Esophagus squamous epithelium (tissue), 4 donors: ENCODE measurements around the gene CCBE1.

Source experiments
- CTCF ChIP-seq, 6 experiments: fragments of 450-650 bp in 4 of 6; fragments of 200-600 bp in 2 of 6; sonication (generic) in 2 of 6; IDR thresholded peaks; one replicate each; pipeline ENCODE4 v1.5.1; 2016 to 2019; ENCODE audit warnings: antibody characterized with exemption in 6 of 6, mild to moderate bottlenecking in 4 of 6, moderate library complexity in 4 of 6
- POLR2A ChIP-seq, 4 donors: fragments of 450-650 bp; IDR thresholded peaks; one replicate each; pipeline ENCODE4 v1.6.1; 2017; ENCODE audit warnings: antibody characterized with exemption in 4 of 4, mild to moderate bottlenecking in 4 of 4, moderate library complexity in 3 of 4

DNA sequence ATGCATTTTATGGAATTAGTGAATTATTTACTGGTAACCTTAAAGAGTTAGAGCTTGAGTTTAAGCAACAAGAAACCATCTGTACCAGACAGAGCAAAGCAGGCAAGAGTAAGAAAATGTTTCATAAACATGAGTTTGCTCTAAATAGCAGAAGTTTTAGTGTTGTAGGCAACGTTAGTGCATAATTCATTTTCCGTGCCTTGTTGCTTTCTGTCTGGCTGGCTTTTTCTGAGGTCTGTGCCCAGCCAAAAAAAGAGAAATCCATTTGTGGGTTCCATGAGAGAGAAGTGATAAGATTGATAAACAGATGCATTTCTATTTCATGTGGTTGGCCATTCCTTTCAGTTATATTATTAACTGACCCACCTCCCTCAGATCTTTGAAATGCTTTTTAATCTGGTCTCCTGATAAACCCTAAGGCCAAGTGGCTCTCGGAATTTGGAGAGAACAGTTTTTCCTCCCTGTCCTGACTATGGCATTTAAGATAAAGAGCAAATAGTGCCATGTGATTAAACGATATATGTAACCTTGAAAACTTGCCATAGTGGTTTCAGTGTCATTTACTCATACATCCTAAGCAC lies 198.6 kb downstream of the CCBE1 start:
- TF ChIP-seq CTCF (IDR thresholded peaks at IDR 0.05) (no peak), POLR2A (IDR thresholded peaks at IDR 0.05) (no peak)
